Measurements from ENCODE around the gene TRIP11.

The TRIP11 gene

GRCh38 chr14:91953170-91953985 is 86.5 kb downstream of the TRIP11 start:
- FAIRE-seq = no peak

- no peak for FAIRE-seq
Measured at GRCh38 chr14:91947475-91948184, 92.2 kb downstream of the TRIP11 start, which contains the start of gene FBLN5. Gene FBLN5, minus strand, starts transcription at chr14:91947694. Its CDS starts 465 bp downstream, at chr14:91947229.

- no peak for FAIRE-seq
Measured at GRCh38 chr14:91946622-91947474, 93.0 kb downstream of the TRIP11 start.

GRCh38 chr14:91945751-91946621 is 93.9 kb downstream of the TRIP11 start:
- FAIRE-seq = no peak

- FAIRE-seq = no peak
Measured at GRCh38 chr14:91942946-91943345, 96.9 kb downstream of the TRIP11 start.

GRCh38 chr14:91942128-91942527 is 97.7 kb downstream of the TRIP11 start:
- FAIRE-seq = no peak

- no peak for FAIRE-seq
Measured at GRCh38 chr14:91940209-91940608, 99.7 kb downstream of the TRIP11 start.

- FAIRE-seq = no peak
Measured at GRCh38 chr14:91935586-91935985, 104.3 kb downstream of the TRIP11 start.

- FAIRE-seq = no peak
Measured at GRCh38 chr14:91934554-91935285, 105.1 kb downstream of the TRIP11 start.

- FAIRE-seq = no peak
Measured at GRCh38 chr14:91931478-91932088, 108.3 kb downstream of the TRIP11 start.

GRCh38 chr14:91929700-91930099 is 110.2 kb downstream of the TRIP11 start:
- no peak for FAIRE-seq

- FAIRE-seq = no peak
Measured at GRCh38 chr14:91927800-91928199, 112.1 kb downstream of the TRIP11 start.

- FAIRE-seq = no peak
Measured at GRCh38 chr14:91927191-91927590, 112.7 kb downstream of the TRIP11 start.

- no peak for FAIRE-seq
Measured at GRCh38 chr14:91926131-91926890, 113.5 kb downstream of the TRIP11 start.

- FAIRE-seq = no peak
Measured at GRCh38 chr14:91925727-91926121, 114.1 kb downstream of the TRIP11 start.

GRCh38 chr14:91925001-91925726 is 114.7 kb downstream of the TRIP11 start:
- FAIRE-seq = no peak

GRCh38 chr14:91920526-91920925 is 119.3 kb downstream of the TRIP11 start:
- FAIRE-seq = no peak

- FAIRE-seq = no peak
Measured at GRCh38 chr14:91919814-91920213, 120.0 kb downstream of the TRIP11 start.

- FAIRE-seq = no peak
Measured at GRCh38 chr14:91918186-91918883, 121.5 kb downstream of the TRIP11 start.
